ENCODE data around the gene GNE. TPM values are rescaled to one million over a fixed set of nuclear protein-coding genes. Genes with fewer than 3 reads are reported as not detected.

Gene GNE
- total and polyA plus RNA-seq, 2 of the 13 experiments (the other 11 are each of a cell fraction or from before 2014, with no cell fraction given) = 16.1 to 24.1 TPM

- TF ChIP-seq ZBTB4 (CRISPR knock-in tag; IDR thresholded peaks at IDR 0.05; ENCODE audit: borderline replicate concordance) (no peak), ZBTB21 (CRISPR knock-in tag; IDR thresholded peaks at IDR 0.05) (no peak), ZNF556 (CRISPR knock-in tag; IDR thresholded peaks at IDR 0.05; ENCODE audit: borderline replicate concordance) (no peak), HNRNPL (IDR thresholded peaks at IDR 0.05; ENCODE audit: low read depth, low read length) (no peak), RBM39 (IDR thresholded peaks at IDR 0.05; ENCODE audit: low read depth, low read length, poor library complexity, severe bottlenecking) (no peak), IKZF4 (CRISPR knock-in tag; IDR thresholded peaks at IDR 0.05; ENCODE audit: borderline replicate concordance, low read depth, not compliant biosample characterization) (no peak), EZH2 (conservative IDR thresholded peaks at IDR 0.05; ENCODE audit: low read depth, low read length) (no peak), RFXAP (CRISPR knock-in tag; IDR thresholded peaks at IDR 0.05; ENCODE audit: borderline replicate concordance) (no peak), SAP130 (CRISPR knock-in tag; IDR thresholded peaks at IDR 0.05; ENCODE audit: low read depth) (0 out of 2 replicates have a peak, but pooled peaks have one; percentile 12), ATF7 (IDR thresholded peaks at IDR 0.05) (no peak), ATF7 (CRISPR knock-in tag; IDR thresholded peaks at IDR 0.05) (no peak), ZSCAN9 (CRISPR knock-in tag; IDR thresholded peaks at IDR 0.05; ENCODE audit: borderline replicate concordance) (no peak), HCFC1 (IDR thresholded peaks at IDR 0.05; ENCODE audit: low read depth, low read length) (no peak), LCORL (IDR thresholded peaks at IDR 0.05) (no peak), LCORL (CRISPR knock-in tag; IDR thresholded peaks at IDR 0.05) (no peak), CHD4 (IDR thresholded peaks at IDR 0.05; ENCODE audit: borderline replicate concordance, low read length) (no peak), ZNF34 (CRISPR knock-in tag; IDR thresholded peaks at IDR 0.05; ENCODE audit: borderline replicate concordance) (no peak), HDAC2 (CRISPR knock-in tag; IDR thresholded peaks at IDR 0.05) (no peak), AKAP8 (CRISPR knock-in tag; IDR thresholded peaks at IDR 0.05) (no peak), ZFP37 (CRISPR knock-in tag; IDR thresholded peaks at IDR 0.05; ENCODE audit: borderline replicate concordance) (peak; percentile 21; the same call in 1 of the 2 replicates)
- TF ChIP-seq, protein P1, sequence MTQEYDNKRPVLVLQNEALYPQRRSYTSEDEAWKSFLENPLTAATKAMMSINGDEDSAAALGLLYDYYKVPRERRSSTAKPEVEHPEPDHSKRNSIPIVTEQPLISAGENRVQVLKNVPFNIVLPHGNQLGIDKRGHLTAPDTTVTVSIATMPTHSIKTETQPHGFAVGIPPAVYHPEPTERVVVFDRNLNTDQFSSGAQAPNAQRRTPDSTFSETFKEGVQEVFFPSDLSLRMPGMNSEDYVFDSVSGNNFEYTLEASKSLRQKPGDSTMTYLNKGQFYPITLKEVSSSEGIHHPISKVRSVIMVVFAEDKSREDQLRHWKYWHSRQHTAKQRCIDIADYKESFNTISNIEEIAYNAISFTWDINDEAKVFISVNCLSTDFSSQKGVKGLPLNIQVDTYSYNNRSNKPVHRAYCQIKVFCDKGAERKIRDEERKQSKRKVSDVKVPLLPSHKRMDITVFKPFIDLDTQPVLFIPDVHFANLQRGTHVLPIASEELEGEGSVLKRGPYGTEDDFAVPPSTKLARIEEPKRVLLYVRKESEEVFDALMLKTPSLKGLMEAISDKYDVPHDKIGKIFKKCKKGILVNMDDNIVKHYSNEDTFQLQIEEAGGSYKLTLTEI (CRISPR knock-in tag; conservative IDR thresholded peaks at IDR 0.05) = no peak
- TF ChIP-seq, protein P2, sequence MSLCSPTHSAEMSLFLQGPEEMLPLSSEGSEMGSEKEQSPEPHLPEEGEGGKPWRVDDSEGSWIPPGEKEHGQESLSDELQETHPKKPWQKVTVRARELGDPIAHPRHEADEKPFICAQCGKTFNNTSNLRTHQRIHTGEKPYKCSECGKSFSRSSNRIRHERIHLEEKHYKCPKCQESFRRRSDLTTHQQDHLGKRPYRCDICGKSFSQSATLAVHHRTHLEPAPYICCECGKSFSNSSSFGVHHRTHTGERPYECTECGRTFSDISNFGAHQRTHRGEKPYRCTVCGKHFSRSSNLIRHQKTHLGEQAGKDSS (CRISPR knock-in tag; IDR thresholded peaks at IDR 0.05; ENCODE audit: borderline replicate concordance, low read depth) = no peak
Measured at GRCh38 chr9:36166168-36166927, 91.9 kb downstream of the GNE start (continued).
